ENCODE data around the gene ACAP3. TPM values are rescaled to one million over a fixed set of nuclear protein-coding genes. Genes with fewer than 3 reads are reported as not detected.
A peak's percentile ranks its signal among the peaks of the same experiment; 100 is the strongest.

Gene ACAP3
- total and polyA plus RNA-seq, 2 of the 4 experiments (the other 2 are of a cell fraction), result 13.3 to 58.2 TPM

- Histone ChIP-seq H2BK120ac (ENCODE audit: low read depth, low read length) (no peak overlapping the region), H3K4me1 (ENCODE audit: control insufficient read depth, insufficient read depth, low read length) (peaks cover 31% of the 10 kb centered on the region), H3K36me3 (ENCODE audit: control insufficient read depth, insufficient read depth, low read length) (peaks cover 24% of the 10 kb centered on the region), H3K27ac (ENCODE audit: insufficient read depth, low read length) (peak overlapping the region; percentile 89), H4K8ac (ENCODE audit: low read depth in 2 of 2, low read length in 2 of 2) (peak overlapping the region in 1 of 2 experiments; percentile 5; a peak in 1 of 4 replicates), H2AFZ (replicated peaks; ENCODE audit: low read length, poor library complexity) (peak overlapping the region; percentile 97), H2BK5ac (ENCODE audit: low read depth, low read length, poor library complexity, severe bottlenecking) (peak overlapping the region; percentile 79), H2AK9ac (replicated peaks; ENCODE audit: low read depth, low read length, poor library complexity) (peak overlapping the region; percentile 97), H3K27me3 (ENCODE audit: control insufficient read depth, insufficient read depth, low read length) (no peaks in the 10 kb centered on the region), H2AK5ac (ENCODE audit: low read depth, low read length) (peak overlapping the region; percentile 47), H3K18ac (ENCODE audit: low read depth, low read length) (no peak overlapping the region), H3K56ac (ENCODE audit: extremely low read depth, insufficient read depth, low read length) (peak overlapping the region; percentile 38), H3K79me1 (ENCODE audit: low read depth in 1 of 2, low read length in 2 of 2) (peaks cover 6 to 58% of the 10 kb centered on the region in 2 experiments; a peak in 3 of 4 replicates), H2BK20ac (ENCODE audit: low read depth, low read length) (no peak overlapping the region), H2BK15ac (ENCODE audit: low read depth, low read length) (no peak overlapping the region), H3K4ac (ENCODE audit: low read depth, low read length) (peak overlapping the region; percentile 70), H4K5ac (ENCODE audit: low read depth, low read length) (no peak overlapping the region), H3K4me2 (ENCODE audit: low read depth, low read length) (peak overlapping the region; percentile 100), H4K91ac (ENCODE audit: insufficient read depth, low read depth, low read length) (peak overlapping the region; percentile 76), H3K4me3 (ENCODE audit: insufficient read depth, low read depth, low read length) (peak overlapping the region; percentile 93), H3K14ac (replicated peaks; ENCODE audit: low read depth, low read length) (peak overlapping the region; percentile 61), H3K23ac (ENCODE audit: low read depth, low read length) (peak overlapping the region; percentile 94), H3K9me3 (ENCODE audit: control insufficient read depth, insufficient read depth, low read length) (no peaks in the 10 kb centered on the region), H4K20me1 (ENCODE audit: insufficient read depth, low read length) (peaks cover 47% of the 10 kb centered on the region), H3K9me1 (ENCODE audit: insufficient read depth, low read length) (peaks cover 3% of the 10 kb centered on the region), H3K9ac (ENCODE audit: low read depth, low read length) (peak overlapping the region; percentile 91)
- no peak for DNase-seq
- in situ Hi-C loops (cut with MboI; ENCODE audit: low sequenced_read_pairs) (no loop called here), intact Hi-C loops (cut with micrococcal nuclease) (loop anchor here (5.0 kb wide), 2 partner anchors 50 to 185 kb away; partner anchors contain the start of gene MXRA8), dilution Hi-C loops (cut with HindIII; ENCODE audit: low sequenced_read_pairs, unreplicated experiment) (no loop called here)
- 0% methylated on average over 61 of the region's 83 CpGs; no CpG with 5 or more reads in 1 of the 2 experiments for WGBS, 2 experiments (ENCODE audit: extremely low coverage in 2 of 2, insufficient read length in 1 of 2)
- CTCF ChIA-PET, result no interaction called here
- peak; percentile 7 for ATAC-seq (ENCODE audit: low read depth)
- no TSS peak for BruUV-seq (replicated peaks)
- POLR2A ChIA-PET (ENCODE audit: unreplicated experiment), result no interaction called here
- TF ChIP-seq MXI1 (IDR thresholded peaks at IDR 0.05; ENCODE audit: borderline replicate concordance, low read depth, low read length) (peak; percentile 14; the same call in 1 of the 2 replicates), POLR2A (IDR thresholded peaks at IDR 0.05; ENCODE audit: low read depth, low read length) (peak; percentile 22; the same call in 1 of the 2 replicates), BHLHE40 (IDR thresholded peaks at IDR 0.05; ENCODE audit: low read depth, low read length) (no peak), RAD21 (IDR thresholded peaks at IDR 0.05; ENCODE audit: low read length) (no peak)
These were observed 338 bp downstream of the ACAP3 start for GRCh38 chr1:1307261-1307922.
